Upper lobe of left lung (tissue), 6 donors: ENCODE results near the gene B4GALNT4. TPM values are rescaled to one million over a fixed set of nuclear protein-coding genes. Genes with fewer than 3 reads are reported as not detected.

Experiments
- ATAC-seq, 2 donors: fragments of 200-7000 bp; cut with Tn5 transposase; one replicate each; pipeline ENCODE4 v1.9.1; 2022; ENCODE audit warnings: mild to moderate bottlenecking in 2 of 2, moderate library complexity in 2 of 2; ENCODE audit not compliant: low FRiP score in 2 of 2
- DNase-seq, 2 donors: peaks; one replicate each; pipeline ENCODE4 v3.0.0-alpha.2; 2019 to 2020
- H3K27ac ChIP-seq, 4 donors: fragments of 200-600 bp; sonication (generic); one replicate each; pipeline ENCODE4 v1.5.1; 2016 to 2019
- H3K27me3 ChIP-seq, 4 donors: fragments of 200-600 bp; sonication (generic); one replicate each; pipeline ENCODE4 v1.5.1; 2017 to 2019
- H3K36me3 ChIP-seq, 4 donors: fragments of 200-600 bp; sonication (generic); one replicate each; pipeline ENCODE4 v1.5.1; 2016 to 2019
- H3K4me1 ChIP-seq, 4 donors: fragments of 200-600 bp; sonication (generic); one replicate each; pipeline ENCODE4 v1.5.1; 2018 to 2019
- H3K4me3 ChIP-seq, 4 donors: fragments of 200-600 bp; sonication (generic); one replicate each; pipeline ENCODE4 v1.5.1; 2017 to 2019; ENCODE audit warnings: mild to moderate bottlenecking in 2 of 4, moderate library complexity in 1 of 4
- H3K9me3 ChIP-seq, 4 donors: fragments of 200-600 bp; sonication (generic); one replicate each; pipeline ENCODE4 v1.5.1; 2018 to 2019
- EP300 ChIP-seq, 4 donors: sonication (generic); formaldehyde crosslinking; IDR thresholded peaks; one replicate each; pipeline ENCODE4 v1.5.1; 2017; ENCODE audit warnings: antibody characterized with exemption in 4 of 4, control low read depth in 2 of 4
- POLR2A ChIP-seq, 4 donors: fragments of 450-650 bp; IDR thresholded peaks; one replicate each; pipeline ENCODE4 v1.5.1; 2016 to 2017; ENCODE audit warnings: antibody characterized with exemption in 4 of 4, mild to moderate bottlenecking in 2 of 4
- POLR2AphosphoS5 ChIP-seq, 2 donors: sonication (generic); formaldehyde crosslinking; IDR thresholded peaks; one replicate each; pipeline ENCODE4 v1.5.1; 2017; ENCODE audit warnings: antibody characterized with exemption in 2 of 2
- WGBS, 2 donors: methylation state at CpG; one replicate each; pipeline ENCODE4 v1.1.5; 2017 to 2018; 5-methylcytosine and 5-hydroxymethylcytosine counted together
- total RNA-seq, 6 donors: library from RNA; depleted of rRNA in 4 of 6; stranded (reverse); fragments of >200 nt in 4 of 6; gene quantifications; one replicate each; pipeline versions ENCODE4 v1.1.0 to v1.2.1, GENCODE V29; 2016 to 2021
- TF ChIP-seq, protein P1 (sequence below), 6 experiments: fragments of 450-650 bp in 4 of 6; fragments of 200-600 bp in 2 of 6; sonication (generic) in 2 of 6; IDR thresholded peaks; one replicate each; pipeline ENCODE4 v1.5.1; 2016 to 2019; ENCODE audit warnings: antibody characterized with exemption in 6 of 6
- donor health status: DM: no; HTN: no; CAD: no; lungs with moderate emphysema.
- donor health status: DM: no; HTN: yes; CAD: no; lungs with severe emphysema.

B4GALNT4 gene
- total RNA-seq, 6 donors from 2014 or later: 0.23 to 2.1 (median 0.54) TPM; not detected in 1

DNA sequence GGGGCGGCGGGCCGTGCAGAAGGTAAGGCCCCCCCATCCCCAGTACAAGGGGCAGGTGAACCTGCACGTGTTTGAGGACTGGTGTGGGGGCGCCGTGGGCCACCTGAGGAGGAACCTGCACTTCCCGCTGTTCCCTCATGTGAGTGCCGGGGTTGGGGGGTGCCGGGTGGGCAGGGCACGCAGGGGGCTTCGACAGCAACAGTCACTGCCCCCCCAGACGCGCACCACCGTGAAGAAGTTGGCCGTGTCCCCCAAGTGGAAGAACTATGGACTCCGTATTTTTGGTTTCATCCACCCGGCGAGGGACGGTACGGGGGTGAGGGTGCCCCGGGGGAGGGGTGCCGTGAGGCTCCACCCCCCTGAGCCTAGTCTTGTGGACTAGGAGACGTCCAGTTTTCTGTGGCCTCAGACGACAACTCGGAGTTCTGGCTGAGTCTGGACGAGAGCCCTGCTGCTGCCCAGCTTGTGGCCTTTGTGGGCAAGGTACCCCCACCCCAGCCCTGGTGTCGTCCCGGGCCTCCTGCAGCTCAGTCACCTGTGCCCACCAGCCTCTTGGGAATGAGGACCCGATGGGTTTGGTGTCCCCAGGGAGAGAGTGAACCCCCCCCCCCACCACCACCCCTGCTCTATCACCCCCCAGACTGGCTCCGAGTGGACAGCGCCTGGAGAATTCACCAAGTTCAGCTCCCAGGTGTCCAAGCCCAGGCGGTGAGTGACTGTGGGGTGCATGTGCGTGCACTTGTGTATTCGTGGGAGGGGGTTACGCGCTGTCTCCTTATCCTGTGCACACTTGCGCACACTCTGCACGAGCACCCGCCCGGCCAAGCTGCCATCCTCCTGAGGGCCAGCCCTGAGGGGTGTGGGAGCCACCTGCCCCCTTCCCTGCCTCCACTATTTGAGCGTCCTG, 3.8 kb downstream of the B4GALNT4 start:
- Histone ChIP-seq H3K4me3 (no peak overlapping the region), H3K27me3 (peaks cover 0 to 20% (median 8%) of the 10 kb centered on the region in 4 donors), H3K36me3 (no peaks in the 10 kb centered on the region), H3K27ac (no peak overlapping the region), H3K4me1 (peaks cover 8 to 13% (median 9%) of the 10 kb centered on the region in 4 donors), H3K9me3 (no peaks in the 10 kb centered on the region)
- ATAC-seq (no peak), DNase-seq (peak in 1 of 2 donors; percentile 75)
- TF ChIP-seq, protein P1, sequence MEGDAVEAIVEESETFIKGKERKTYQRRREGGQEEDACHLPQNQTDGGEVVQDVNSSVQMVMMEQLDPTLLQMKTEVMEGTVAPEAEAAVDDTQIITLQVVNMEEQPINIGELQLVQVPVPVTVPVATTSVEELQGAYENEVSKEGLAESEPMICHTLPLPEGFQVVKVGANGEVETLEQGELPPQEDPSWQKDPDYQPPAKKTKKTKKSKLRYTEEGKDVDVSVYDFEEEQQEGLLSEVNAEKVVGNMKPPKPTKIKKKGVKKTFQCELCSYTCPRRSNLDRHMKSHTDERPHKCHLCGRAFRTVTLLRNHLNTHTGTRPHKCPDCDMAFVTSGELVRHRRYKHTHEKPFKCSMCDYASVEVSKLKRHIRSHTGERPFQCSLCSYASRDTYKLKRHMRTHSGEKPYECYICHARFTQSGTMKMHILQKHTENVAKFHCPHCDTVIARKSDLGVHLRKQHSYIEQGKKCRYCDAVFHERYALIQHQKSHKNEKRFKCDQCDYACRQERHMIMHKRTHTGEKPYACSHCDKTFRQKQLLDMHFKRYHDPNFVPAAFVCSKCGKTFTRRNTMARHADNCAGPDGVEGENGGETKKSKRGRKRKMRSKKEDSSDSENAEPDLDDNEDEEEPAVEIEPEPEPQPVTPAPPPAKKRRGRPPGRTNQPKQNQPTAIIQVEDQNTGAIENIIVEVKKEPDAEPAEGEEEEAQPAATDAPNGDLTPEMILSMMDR (IDR thresholded peaks at IDR 0.05): no peak
- no peak for TF ChIP-seq POLR2AphosphoS5 (IDR thresholded peaks at IDR 0.05)
- no peak for TF ChIP-seq EP300 (IDR thresholded peaks at IDR 0.05)
- no peak for TF ChIP-seq POLR2A (IDR thresholded peaks at IDR 0.05)
- 83 to 90% methylated on average over 37 to 39 of the region's 41 CpGs for WGBS, 2 donors

DNA sequence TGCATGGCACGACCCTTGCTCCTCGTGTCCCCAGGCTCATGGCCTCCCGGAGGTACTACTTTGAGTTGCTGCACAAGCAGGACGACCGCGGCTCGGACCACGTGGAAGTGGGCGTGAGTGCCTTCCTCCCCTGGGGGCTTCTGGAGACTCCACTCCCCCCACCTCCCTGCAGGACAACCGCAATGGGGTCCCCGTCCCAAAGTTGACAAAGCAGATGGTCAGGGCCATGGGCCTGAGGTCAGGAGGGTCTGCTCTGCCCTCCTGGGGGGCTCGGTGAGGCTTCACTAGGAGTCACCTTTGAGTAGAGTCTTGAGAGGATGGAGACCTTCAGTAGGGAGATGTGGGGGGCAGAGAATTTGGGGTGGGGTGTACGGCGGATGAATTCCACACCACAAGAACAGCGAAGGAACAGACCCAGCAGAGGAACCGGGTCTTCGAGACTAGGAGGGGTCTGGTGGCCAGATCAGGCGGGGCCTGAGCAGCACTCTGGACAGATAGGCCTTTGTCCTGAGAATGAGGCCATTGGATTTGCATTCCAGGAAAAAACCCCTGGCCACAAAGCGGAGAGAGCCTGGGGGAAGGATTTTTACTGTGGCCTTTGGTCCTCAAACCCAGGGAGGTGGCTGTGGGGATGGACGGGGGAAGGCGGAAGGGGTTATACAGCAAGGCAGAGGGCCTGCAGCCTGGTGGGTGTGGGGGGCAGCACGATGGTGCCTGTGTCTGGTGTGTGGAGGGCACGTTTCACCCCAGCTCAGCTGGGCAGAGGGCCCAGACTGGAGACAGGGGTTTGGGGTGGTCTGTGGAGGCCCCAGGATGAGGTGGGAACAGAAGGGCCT, 4.6 kb downstream of the B4GALNT4 start:
- 91 to 92% methylated on average over 17 to 23 of the region's 23 CpGs for WGBS, 2 donors
- no peak for ATAC-seq
- TF ChIP-seq EP300 (IDR thresholded peaks at IDR 0.05) (no peak), POLR2A (IDR thresholded peaks at IDR 0.05) (no peak), POLR2AphosphoS5 (IDR thresholded peaks at IDR 0.05) (no peak)
- TF ChIP-seq, protein P1 (IDR thresholded peaks at IDR 0.05): no peak
- peaks cover 0 to 12% (median 2%) of the 10 kb centered on the region in 4 donors for H3K27me3 ChIP-seq
- no peak for DNase-seq
- H3K4me3 ChIP-seq: no peak overlapping the region
- H3K27ac ChIP-seq: no peak overlapping the region
- no peaks in the 10 kb centered on the region for H3K36me3 ChIP-seq
- peaks cover 0 to 4% (median under 1%) of the 10 kb centered on the region in 4 donors for H3K4me1 ChIP-seq
- H3K9me3 ChIP-seq: no peaks in the 10 kb centered on the region

DNA sequence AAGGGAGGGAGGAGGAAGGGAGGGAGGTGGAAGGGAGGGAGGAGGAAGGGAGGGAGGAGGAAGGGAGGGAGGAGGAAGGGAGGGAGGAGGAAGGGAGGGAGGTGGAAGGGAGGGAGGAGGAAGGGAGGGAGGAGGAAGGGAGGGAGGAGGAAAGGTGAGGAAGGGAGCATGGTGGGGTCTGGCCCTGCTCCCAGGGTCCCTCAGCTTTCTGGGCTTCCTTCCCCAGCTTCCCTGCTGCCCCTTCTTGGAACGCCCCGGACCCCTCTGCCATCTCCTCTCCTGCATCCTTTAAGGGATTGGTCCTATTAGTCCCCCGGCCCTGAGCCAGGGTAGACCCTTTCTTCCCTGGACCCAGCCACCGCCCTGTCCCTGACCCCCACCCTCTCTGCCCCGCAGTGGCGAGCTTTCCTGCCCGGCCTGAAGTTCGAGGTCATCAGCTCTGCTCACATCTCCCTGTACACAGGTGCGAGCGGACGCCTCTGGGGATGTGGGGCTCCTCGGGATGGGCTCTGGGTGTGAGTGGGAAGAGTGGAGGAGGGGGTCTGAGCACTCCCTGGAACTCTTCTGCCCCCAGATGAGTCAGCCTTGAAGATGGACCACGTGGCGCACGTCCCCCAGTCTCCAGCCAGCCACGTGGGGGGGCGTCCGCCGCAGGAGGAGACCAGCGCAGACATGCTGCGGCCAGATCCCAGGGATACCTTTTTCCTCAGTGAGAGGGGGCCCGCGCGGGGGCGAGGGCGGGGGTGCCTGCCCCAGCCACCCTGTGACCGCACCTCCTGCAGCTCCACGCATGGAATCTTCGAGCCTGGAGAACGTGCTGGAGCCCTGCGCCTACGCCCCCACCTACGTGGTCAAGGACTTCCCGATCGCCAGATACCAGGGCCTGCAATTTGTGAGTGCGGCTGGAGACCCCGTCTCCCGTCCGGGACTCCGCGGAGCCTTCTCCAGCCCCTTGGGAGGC, 6.0 kb downstream of the B4GALNT4 start:
- DNase-seq: peak in 1 of 2 donors; percentile 69
- H3K27me3 ChIP-seq: peaks cover 0 to 5% (median 1%) of the 10 kb centered on the region in 4 donors
- WGBS, 2 donors: 87 to 91% methylated on average over 39 to 41 of the region's 41 CpGs
- no peak overlapping the region for H3K4me3 ChIP-seq
- TF ChIP-seq EP300 (IDR thresholded peaks at IDR 0.05) (no peak), POLR2AphosphoS5 (IDR thresholded peaks at IDR 0.05) (no peak), POLR2A (IDR thresholded peaks at IDR 0.05) (no peak)
- TF ChIP-seq, protein P1 (IDR thresholded peaks at IDR 0.05): no peak
- ATAC-seq: no peak
- H3K4me1 ChIP-seq: no peaks in the 10 kb centered on the region
- H3K27ac ChIP-seq: no peak overlapping the region
- no peaks in the 10 kb centered on the region for H3K36me3 ChIP-seq
- no peaks in the 10 kb centered on the region for H3K9me3 ChIP-seq

DNA sequence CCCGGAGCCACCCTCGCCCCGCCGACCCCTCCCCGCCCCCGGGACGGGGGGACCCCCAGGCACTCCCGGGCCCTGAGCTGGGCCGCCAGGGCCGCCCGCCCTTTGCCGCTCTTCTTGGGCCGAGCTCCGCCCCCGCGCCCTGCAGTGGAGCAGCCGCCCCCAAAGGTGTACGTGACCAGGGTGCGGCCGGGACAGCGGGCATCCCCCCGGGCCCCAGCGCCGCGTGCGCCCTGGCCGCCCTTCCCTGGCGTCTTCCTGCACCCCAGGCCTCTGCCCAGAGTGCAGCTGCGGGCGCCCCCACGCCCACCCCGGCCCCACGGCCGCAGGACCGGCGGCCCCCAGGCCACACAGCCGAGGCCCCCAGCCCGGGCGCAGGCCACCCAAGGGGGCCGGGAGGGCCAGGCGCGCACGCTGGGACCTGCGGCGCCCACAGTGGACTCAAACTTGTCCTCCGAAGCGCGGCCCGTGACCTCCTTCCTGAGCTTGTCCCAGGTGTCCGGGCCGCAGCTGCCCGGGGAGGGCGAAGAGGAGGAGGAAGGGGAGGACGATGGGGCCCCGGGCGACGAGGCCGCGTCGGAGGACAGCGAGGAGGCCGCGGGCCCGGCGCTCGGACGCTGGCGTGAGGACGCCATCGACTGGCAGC, 7.4 kb downstream of the B4GALNT4 start:
- peak in 1 of 2 donors; percentile 83 for DNase-seq

More for the DNA sequence above, 7.4 kb downstream of the B4GALNT4 start:
- no peak for ATAC-seq
- Histone ChIP-seq H3K4me3 (no peak overlapping the region), H3K27ac (no peak overlapping the region), H3K9me3 (no peaks in the 10 kb centered on the region), H3K36me3 (no peaks in the 10 kb centered on the region), H3K4me1 (no peaks in the 10 kb centered on the region), H3K27me3 (no peaks in the 10 kb centered on the region)
- TF ChIP-seq POLR2AphosphoS5 (IDR thresholded peaks at IDR 0.05): no peak
- TF ChIP-seq EP300 (IDR thresholded peaks at IDR 0.05): no peak
- TF ChIP-seq, protein P1 (IDR thresholded peaks at IDR 0.05): no peak
- no peak for TF ChIP-seq POLR2A (IDR thresholded peaks at IDR 0.05)
- 97% methylated on average over 29 to 37 of the region's 70 CpGs for WGBS, 2 donors
